ENCODE data around the gene SFT2D3.

DNA sequence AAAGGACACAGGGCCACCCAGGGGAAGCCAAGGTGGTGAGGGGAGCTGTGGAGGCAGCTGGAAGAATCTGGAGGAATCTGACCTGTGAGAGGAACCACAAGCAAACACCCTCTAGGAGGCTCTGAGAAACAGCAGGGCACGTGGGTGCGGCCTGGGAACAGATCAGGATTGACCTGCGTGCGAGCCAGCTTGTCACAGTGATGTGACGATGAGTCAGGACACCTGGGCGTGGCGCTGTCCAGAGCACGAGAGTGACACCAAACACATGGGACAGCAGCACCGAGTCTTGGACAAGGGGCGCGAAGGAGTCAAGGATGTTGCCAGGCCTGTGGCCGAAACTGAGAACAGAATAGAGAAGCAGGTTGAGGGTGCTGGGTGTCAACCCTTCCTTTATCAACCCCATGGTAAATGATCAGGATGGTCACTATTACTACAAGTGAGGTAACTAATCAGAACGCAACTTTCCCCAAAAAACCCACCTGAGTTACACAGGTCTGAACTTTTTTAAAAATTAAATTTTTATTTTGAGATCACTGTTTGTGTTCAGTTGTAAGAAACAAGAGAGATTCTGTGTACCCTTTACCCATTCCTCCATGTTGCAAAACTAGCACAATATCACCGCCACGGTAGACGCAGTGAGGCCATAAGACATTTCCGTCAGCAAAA is 637 bp upstream of the SFT2D3 start:
- peak in 1 of 4 donors; percentile 8 for TF ChIP-seq POLR2A (IDR thresholded peaks at IDR 0.05)
- TF ChIP-seq, protein P1, sequence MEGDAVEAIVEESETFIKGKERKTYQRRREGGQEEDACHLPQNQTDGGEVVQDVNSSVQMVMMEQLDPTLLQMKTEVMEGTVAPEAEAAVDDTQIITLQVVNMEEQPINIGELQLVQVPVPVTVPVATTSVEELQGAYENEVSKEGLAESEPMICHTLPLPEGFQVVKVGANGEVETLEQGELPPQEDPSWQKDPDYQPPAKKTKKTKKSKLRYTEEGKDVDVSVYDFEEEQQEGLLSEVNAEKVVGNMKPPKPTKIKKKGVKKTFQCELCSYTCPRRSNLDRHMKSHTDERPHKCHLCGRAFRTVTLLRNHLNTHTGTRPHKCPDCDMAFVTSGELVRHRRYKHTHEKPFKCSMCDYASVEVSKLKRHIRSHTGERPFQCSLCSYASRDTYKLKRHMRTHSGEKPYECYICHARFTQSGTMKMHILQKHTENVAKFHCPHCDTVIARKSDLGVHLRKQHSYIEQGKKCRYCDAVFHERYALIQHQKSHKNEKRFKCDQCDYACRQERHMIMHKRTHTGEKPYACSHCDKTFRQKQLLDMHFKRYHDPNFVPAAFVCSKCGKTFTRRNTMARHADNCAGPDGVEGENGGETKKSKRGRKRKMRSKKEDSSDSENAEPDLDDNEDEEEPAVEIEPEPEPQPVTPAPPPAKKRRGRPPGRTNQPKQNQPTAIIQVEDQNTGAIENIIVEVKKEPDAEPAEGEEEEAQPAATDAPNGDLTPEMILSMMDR (IDR thresholded peaks at IDR 0.05): peak in 1 of 6 experiments; percentile 23

All from esophagus squamous epithelium (tissue), 4 donors.